ENCODE data around the gene PTEN. TPM values are rescaled to one million over a fixed set of nuclear protein-coding genes. Genes with fewer than 3 reads are reported as not detected.
"Not testable (repeated sequence)": the region's sequence is repeated elsewhere in the genome, so short reads cannot be mapped to it uniquely, and the experiment has no call there.

PTEN gene
- 20.5 and 21.2 TPM in 2 replicates for total RNA-seq (2014; rRNA removed; shearing (Covaris generic))

- H3K27ac ChIP-seq = peak within 1 kb of the TSS; percentile 54
- peak; percentile 81 for DNase-seq
- peak within 1 kb of the TSS; percentile 87 for H3K4me3 ChIP-seq
- no peaks in the 10 kb centered on the region for H3K36me3 ChIP-seq
- H3K9me3 ChIP-seq (replicated peaks) = no peaks in the 10 kb centered on the region
- H3K27me3 ChIP-seq = no peaks in the 10 kb centered on the region
- H3K4me1 ChIP-seq = no peaks in the 10 kb centered on the region
Measured at GRCh38 chr10:87863053-87863943, at the start of gene PTEN, which contains the start of gene KLLN. Gene PTEN, plus strand, starts transcription at chr10:87863625. Its CDS starts 845 bp downstream, at chr10:87864470. Gene KLLN, minus strand, starts transcription at chr10:87863533. Its CDS starts 1,046 bp downstream, at chr10:87862487.

GRCh38 chr10:87816163-87816897 lies 47.1 kb upstream of the PTEN start:
- H3K27ac ChIP-seq = no peak overlapping the region
- no peak for DNase-seq
- H3K27me3 ChIP-seq = no peaks in the 10 kb centered on the region
- peaks cover 15% of the 10 kb centered on the region; the same call in 1 of the 2 replicates for H3K36me3 ChIP-seq
- H3K4me3 ChIP-seq = peak overlapping the region; percentile 73
- peaks cover 4% of the 10 kb centered on the region; the same call in 1 of the 2 replicates for H3K4me1 ChIP-seq
- no peaks in the 10 kb centered on the region for H3K9me3 ChIP-seq (replicated peaks)

GRCh38 chr10:87816898-87817608 lies 46.4 kb upstream of the PTEN start:
- no peaks in the 10 kb centered on the region for H3K9me3 ChIP-seq (replicated peaks)
- no peak for DNase-seq
- H3K27ac ChIP-seq = peak overlapping the region; percentile 86

GRCh38 chr10:87817609-87818504 lies 45.6 kb upstream of the PTEN start, which contains the start of gene ATAD1:
Gene ATAD1, minus strand, starts transcription at chr10:87818226. Its CDS starts 3,627 bp downstream, at chr10:87814599.
- Histone ChIP-seq H3K4me1 (peaks cover 4% of the 10 kb centered on the region; the same call in 1 of the 2 replicates), H3K4me3 (peak within 1 kb of the TSS; percentile 73), H3K36me3 (peaks cover 4% of the 10 kb centered on the region; the same call in 1 of the 2 replicates), H3K27me3 (no peaks in the 10 kb centered on the region), H3K27ac (peak within 1 kb of the TSS; percentile 86), H3K9me3 (replicated peaks) (no peaks in the 10 kb centered on the region)
- DNase-seq = peak; percentile 82

More at GRCh38 chr10:87816898-87817608, 46.4 kb upstream of the PTEN start:
- peak overlapping the region; percentile 73 for H3K4me3 ChIP-seq
- H3K4me1 ChIP-seq = peaks cover 4% of the 10 kb centered on the region; the same call in 1 of the 2 replicates
- peaks cover 10% of the 10 kb centered on the region; the same call in 1 of the 2 replicates for H3K36me3 ChIP-seq
- H3K27me3 ChIP-seq = no peaks in the 10 kb centered on the region

GRCh38 chr10:87818505-87819288 lies 44.7 kb upstream of the PTEN start:
- H3K4me1 ChIP-seq = peaks cover 4% of the 10 kb centered on the region; the same call in 1 of the 2 replicates
- no peaks in the 10 kb centered on the region for H3K27me3 ChIP-seq
- peaks cover 2% of the 10 kb centered on the region; the same call in 1 of the 2 replicates for H3K36me3 ChIP-seq
- no peak for DNase-seq
- peak overlapping the region; percentile 73 for H3K4me3 ChIP-seq
- no peaks in the 10 kb centered on the region for H3K9me3 ChIP-seq (replicated peaks)
- H3K27ac ChIP-seq = peak overlapping the region; percentile 86; the same call in 1 of the 2 replicates

GRCh38 chr10:87819289-87819585 lies 44.2 kb upstream of the PTEN start:
- H3K4me3 ChIP-seq = no peak overlapping the region
- peaks cover 4% of the 10 kb centered on the region; the same call in 1 of the 2 replicates for H3K4me1 ChIP-seq
- H3K27me3 ChIP-seq = no peaks in the 10 kb centered on the region
- DNase-seq = no peak
- peaks cover 2% of the 10 kb centered on the region; the same call in 1 of the 2 replicates for H3K36me3 ChIP-seq
- H3K9me3 ChIP-seq (replicated peaks) = no peaks in the 10 kb centered on the region
- no peak overlapping the region for H3K27ac ChIP-seq

- Histone ChIP-seq H3K4me3 (no peak overlapping the region), H3K36me3 (no peaks in the 10 kb centered on the region), H3K27me3 (no peaks in the 10 kb centered on the region), H3K27ac (no peak overlapping the region), H3K4me1 (no peaks in the 10 kb centered on the region), H3K9me3 (replicated peaks) (no peaks in the 10 kb centered on the region)
- no peak for DNase-seq
Measured at GRCh38 chr10:87826653-87827052, 36.8 kb upstream of the PTEN start.

GRCh38 chr10:87827681-87828080 lies 35.7 kb upstream of the PTEN start:
- Histone ChIP-seq H3K27ac (no peak overlapping the region), H3K4me3 (no peak overlapping the region), H3K27me3 (no peaks in the 10 kb centered on the region), H3K9me3 (replicated peaks) (no peaks in the 10 kb centered on the region), H3K4me1 (no peaks in the 10 kb centered on the region), H3K36me3 (no peaks in the 10 kb centered on the region)
- DNase-seq = no peak

GRCh38 chr10:87829051-87829450 lies 34.4 kb upstream of the PTEN start:
- H3K4me1 ChIP-seq; H3K4me3 ChIP-seq; H3K36me3 ChIP-seq; DNase-seq; H3K9me3 ChIP-seq (replicated peaks); H3K27ac ChIP-seq; H3K27me3 ChIP-seq: not testable (repeated sequence)

- Histone ChIP-seq H3K9me3 (replicated peaks) (no peaks in the 10 kb centered on the region), H3K4me1 (no peaks in the 10 kb centered on the region), H3K4me3 (no peak overlapping the region), H3K27ac (no peak overlapping the region), H3K27me3 (no peaks in the 10 kb centered on the region), H3K36me3 (no peaks in the 10 kb centered on the region)
- DNase-seq = no peak
Measured at GRCh38 chr10:87829986-87830729, 33.3 kb upstream of the PTEN start.

GRCh38 chr10:87836098-87836497 lies 27.3 kb upstream of the PTEN start:
- Histone ChIP-seq H3K27me3 (no peaks in the 10 kb centered on the region), H3K27ac (no peak overlapping the region)
- no peak for DNase-seq

GRCh38 chr10:87837445-87837844 lies 26.0 kb upstream of the PTEN start:
- no peaks in the 10 kb centered on the region for H3K9me3 ChIP-seq (replicated peaks)
- no peak for DNase-seq
- no peaks in the 10 kb centered on the region for H3K4me1 ChIP-seq
- no peak overlapping the region for H3K4me3 ChIP-seq
- no peaks in the 10 kb centered on the region for H3K27me3 ChIP-seq
- H3K36me3 ChIP-seq = no peaks in the 10 kb centered on the region
- no peak overlapping the region for H3K27ac ChIP-seq

More at GRCh38 chr10:87836098-87836497, 27.3 kb upstream of the PTEN start:
- no peaks in the 10 kb centered on the region for H3K4me1 ChIP-seq
- H3K4me3 ChIP-seq = no peak overlapping the region
- H3K36me3 ChIP-seq = no peaks in the 10 kb centered on the region
- no peaks in the 10 kb centered on the region for H3K9me3 ChIP-seq (replicated peaks)

Data from SJCRH30 (cell line).